A549 (cell line): ENCODE results near the gene FSTL3. TPM values are rescaled to one million over a fixed set of nuclear protein-coding genes. Genes with fewer than 3 reads are reported as not detected.
"Not testable (repeated sequence)": the region's sequence is repeated elsewhere in the genome, so short reads cannot be mapped to it uniquely, and the experiment has no call there.

Experiments
- ATAC-seq, 2 experiments: fragments of 200-7000 bp in 1 of 2; fragments of >200 bp in 1 of 2; cut with Nextera tagmentation in 1 of 2; cut with Tn5 transposase in 1 of 2; 3 replicates each; pipeline versions ENCODE4 v1.8.0 to v1.9.1; 2018 to 2020; ENCODE audit warnings: mild to moderate bottlenecking in 1 of 2, moderate library complexity in 1 of 2
- CTCF ChIA-PET: fragments of 300-600 bp; sonication (Branson Sonifier 250); formaldehyde crosslinking; extraction: SDS; loops from one replicate; lab custom pipeline; 2021; ENCODE audit warnings: antibody characterized with exemption, inconsistent platforms; lab: Yijun Ruan, JAX
- POLR2A ChIA-PET: fragments of 350-600 bp; formaldehyde crosslinking; extraction: SDS; loops from one replicate; lab custom pipeline; 2021; ENCODE audit warnings: antibody characterized with exemption, inconsistent platforms; lab: Yijun Ruan, JAX
- DNase-seq, 2 experiments: peaks; one replicate each; pipeline versions ENCODE4 v3.0.0 to v3.0.0-alpha.2; 2011 to 2016; ENCODE audit warnings: low read depth in 1 of 2, low spot score in 1 of 2
- FAIRE-seq: peaks from 2 replicates; lab custom pipeline; 2011; peaks lifted over from hg19 to GRCh38; lab: Jason Lieb, UNC
- H3K27ac ChIP-seq, 2 experiments: fragments of >200 bp; sonication (Bioruptor Twin); formaldehyde crosslinking; 3 replicates each; pipeline ENCODE4 v1.5.1; 2016 to 2017
- H3K4me1 ChIP-seq: fragments of >200 bp; sonication (Bioruptor Twin); formaldehyde crosslinking; 3 replicates; pipeline ENCODE4 v1.6.1; 2016
- H3K4me2 ChIP-seq: fragments of >200 bp; sonication (Bioruptor Twin); formaldehyde crosslinking; 3 replicates; pipeline ENCODE4 v1.6.1; 2016
- H3K4me3 ChIP-seq: fragments of >200 bp; sonication (Bioruptor Twin); formaldehyde crosslinking; 3 replicates; pipeline ENCODE4 v1.5.1; 2016
- H3K9me3 ChIP-seq: fragments of >200 bp; sonication (Bioruptor Twin); formaldehyde crosslinking; 3 replicates; pipeline ENCODE4 v1.6.1; 2016
- CBX8 ChIP-seq: fragments of 200-600 bp; sonication (generic); IDR thresholded peaks from 2 replicates; pipeline ENCODE4 v1.6.1; 2016
- CEBPB ChIP-seq, 2 experiments: fragments of >200 bp in 1 of 2; sonication (Bioruptor Twin) in 1 of 2; formaldehyde crosslinking in 1 of 2; IDR thresholded peaks; 2 replicates each; pipeline ENCODE4 v1.6.1; 2012 to 2016
- CHD2 ChIP-seq: fragments of 150-350 bp; IDR thresholded peaks from 2 replicates; pipeline ENCODE4 v1.6.1; 2014; ENCODE audit warnings: low read length; ENCODE audit not compliant: partially characterized antibody
- CHD4 ChIP-seq: fragments of 200-600 bp; sonication (generic); IDR thresholded peaks from 2 replicates; pipeline ENCODE4 v1.6.1; 2016; ENCODE audit warnings: antibody characterized with exemption, mild to moderate bottlenecking, borderline replicate concordance
- ESRRA ChIP-seq: fragments of 150-350 bp; IDR thresholded peaks from 2 replicates; pipeline ENCODE4 v1.6.1; 2014; ENCODE audit warnings: mild to moderate bottlenecking, low read length, borderline replicate concordance
- FOXS1 ChIP-seq: fragments of 250-450 bp; sonication (Bioruptor Pico); IDR thresholded peaks from 2 replicates; pipeline ENCODE4 v1.5.0; 2020; ENCODE audit warnings: mild to moderate bottlenecking, moderate library complexity
- GATA3 ChIP-seq: IDR thresholded peaks from 2 replicates; pipeline ENCODE4 v1.6.1; 2012; ENCODE audit warnings: borderline replicate concordance
- HOXA7 ChIP-seq: fragments of 250-450 bp; sonication (Bioruptor Pico); IDR thresholded peaks from 2 replicates; pipeline ENCODE4 v1.5.0; 2020; ENCODE audit warnings: mild to moderate bottlenecking, moderate library complexity
- HOXB5 ChIP-seq: fragments of 250-450 bp; sonication (Bioruptor Pico); IDR thresholded peaks from 2 replicates; pipeline ENCODE4 v1.5.0; 2020; ENCODE audit warnings: mild to moderate bottlenecking, moderate library complexity
- MYC ChIP-seq: IDR thresholded peaks from 2 replicates; pipeline ENCODE4 v1.6.1; 2012; ENCODE audit warnings: mild to moderate bottlenecking, inconsistent platforms, low read length, improper control_type of control experiment, borderline replicate concordance
- POLR2AphosphoS2 ChIP-seq: conservative IDR thresholded peaks from 2 replicates; pipeline ENCODE4 v1.6.1; 2012; ENCODE audit warnings: low read length, improper control_type of control experiment, inconsistent platforms
- RARB ChIP-seq: fragments of 250-450 bp; sonication (Bioruptor Pico); IDR thresholded peaks from 2 replicates; pipeline ENCODE4 v1.8.0; 2021; ENCODE audit warnings: mild to moderate bottlenecking, moderate library complexity
- ZFP36 ChIP-seq: fragments of 450-650 bp; IDR thresholded peaks from 2 replicates; pipeline ENCODE4 v1.6.1; 2014; ENCODE audit warnings: borderline replicate concordance; ENCODE audit not compliant: partially characterized antibody
- WGBS: methylation state at CpG from one replicate; pipeline ENCODE4 v1.1.6; 2017; ENCODE audit errors: missing lambda C conversion rate; 5-methylcytosine and 5-hydroxymethylcytosine counted together
- polyA plus RNA-seq, 4 experiments: library from polyadenylated mRNA; depleted of rRNA in 3 of 4; stranded (reverse); fragments of >200 nt; fragmentation: RNase III in 1 of 4; extraction: RNeasy Plus Mini Kit Qiagen cat#74134 plus additional on column Dnase treatment in 1 of 4; gene quantifications; 2 replicates in 3 of 4; 3 replicates in 1 of 4; pipeline ENCODE4 v1.2.3, GENCODE V29; 2011 to 2017
- TF ChIP-seq, protein P1 (sequence below): fragments of 150-350 bp; IDR thresholded peaks from 2 replicates; pipeline ENCODE4 v1.6.1; 2014; ENCODE audit warnings: low read depth, mild to moderate bottlenecking, low read length
- TF ChIP-seq, protein P2 (sequence below): fragments of 450-650 bp; IDR thresholded peaks from 2 replicates; pipeline ENCODE4 v1.6.1; 2014; ENCODE audit warnings: antibody characterized with exemption
- TF ChIP-seq, protein P3 (sequence below): fragments of >200 bp; sonication (Bioruptor Twin); formaldehyde crosslinking; IDR thresholded peaks from 3 replicates; pipeline ENCODE4 v1.6.1; 2016
- TF ChIP-seq, protein P4 (sequence below): fragments of 250-450 bp; sonication (Bioruptor Pico); IDR thresholded peaks from 2 replicates; pipeline ENCODE4 v1.5.0; 2021; ENCODE audit warnings: mild to moderate bottlenecking, moderate library complexity, borderline replicate concordance

The FSTL3 gene
- polyA plus RNA-seq, 2 of the 4 experiments (the other 2 are of a cell fraction): 58.1 to 131 TPM

DNA sequence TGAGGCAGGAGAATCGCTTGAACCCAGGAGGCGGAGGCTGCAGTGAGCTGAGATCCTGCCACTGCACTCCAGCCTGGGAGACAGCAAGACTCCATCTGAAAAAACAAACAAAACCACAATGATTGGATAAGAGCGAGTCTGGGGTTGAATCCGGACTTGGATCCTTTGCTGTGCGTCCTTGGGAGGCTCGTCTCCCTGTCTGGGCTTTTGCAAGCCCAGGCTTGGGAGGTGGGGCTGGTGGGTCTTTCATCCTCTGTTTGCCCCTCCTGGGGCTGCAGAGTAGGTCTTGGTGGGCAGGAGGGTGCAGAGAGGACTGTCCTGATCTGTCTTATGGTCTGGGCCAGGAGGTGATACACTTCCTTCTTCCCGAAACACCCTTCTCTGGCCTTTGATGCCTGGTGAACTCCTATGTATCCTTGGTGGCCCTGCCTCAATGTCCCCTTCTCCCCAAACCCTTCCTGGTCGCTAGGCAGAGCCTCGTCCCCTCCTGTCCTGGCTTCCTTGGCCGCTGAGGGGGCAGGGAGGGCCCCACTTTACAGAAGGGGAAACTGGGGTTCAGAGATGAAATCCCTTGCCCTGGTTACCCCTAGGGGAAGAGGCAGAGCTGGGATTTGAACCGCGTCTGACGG is 49.4 kb downstream of the FSTL3 start:
- TF ChIP-seq HOXA7 (CRISPR knock-in tag) (no peak), CHD4 (no peak), CHD2 (no peak), MYC (no peak), RARB (no peak), FOXS1 (no peak), CEBPB (IDR thresholded peaks at IDR 0.05) (no peak), POLR2AphosphoS2 (no peak)
- TF ChIP-seq, protein P1, sequence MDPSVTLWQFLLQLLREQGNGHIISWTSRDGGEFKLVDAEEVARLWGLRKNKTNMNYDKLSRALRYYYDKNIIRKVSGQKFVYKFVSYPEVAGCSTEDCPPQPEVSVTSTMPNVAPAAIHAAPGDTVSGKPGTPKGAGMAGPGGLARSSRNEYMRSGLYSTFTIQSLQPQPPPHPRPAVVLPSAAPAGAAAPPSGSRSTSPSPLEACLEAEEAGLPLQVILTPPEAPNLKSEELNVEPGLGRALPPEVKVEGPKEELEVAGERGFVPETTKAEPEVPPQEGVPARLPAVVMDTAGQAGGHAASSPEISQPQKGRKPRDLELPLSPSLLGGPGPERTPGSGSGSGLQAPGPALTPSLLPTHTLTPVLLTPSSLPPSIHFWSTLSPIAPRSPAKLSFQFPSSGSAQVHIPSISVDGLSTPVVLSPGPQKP: no peak
- TF ChIP-seq, protein P2, sequence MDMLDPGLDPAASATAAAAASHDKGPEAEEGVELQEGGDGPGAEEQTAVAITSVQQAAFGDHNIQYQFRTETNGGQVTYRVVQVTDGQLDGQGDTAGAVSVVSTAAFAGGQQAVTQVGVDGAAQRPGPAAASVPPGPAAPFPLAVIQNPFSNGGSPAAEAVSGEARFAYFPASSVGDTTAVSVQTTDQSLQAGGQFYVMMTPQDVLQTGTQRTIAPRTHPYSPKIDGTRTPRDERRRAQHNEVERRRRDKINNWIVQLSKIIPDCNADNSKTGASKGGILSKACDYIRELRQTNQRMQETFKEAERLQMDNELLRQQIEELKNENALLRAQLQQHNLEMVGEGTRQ: no peak
- TF ChIP-seq, protein P3, sequence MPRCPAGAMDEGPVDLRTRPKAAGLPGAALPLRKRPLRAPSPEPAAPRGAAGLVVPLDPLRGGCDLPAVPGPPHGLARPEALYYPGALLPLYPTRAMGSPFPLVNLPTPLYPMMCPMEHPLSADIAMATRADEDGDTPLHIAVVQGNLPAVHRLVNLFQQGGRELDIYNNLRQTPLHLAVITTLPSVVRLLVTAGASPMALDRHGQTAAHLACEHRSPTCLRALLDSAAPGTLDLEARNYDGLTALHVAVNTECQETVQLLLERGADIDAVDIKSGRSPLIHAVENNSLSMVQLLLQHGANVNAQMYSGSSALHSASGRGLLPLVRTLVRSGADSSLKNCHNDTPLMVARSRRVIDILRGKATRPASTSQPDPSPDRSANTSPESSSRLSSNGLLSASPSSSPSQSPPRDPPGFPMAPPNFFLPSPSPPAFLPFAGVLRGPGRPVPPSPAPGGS: no peak
- Histone ChIP-seq H3K4me1 (no peaks in the 10 kb centered on the region), H3K27ac (no peak overlapping the region), H3K4me3 (no peak overlapping the region), H3K9me3 (no peaks in the 10 kb centered on the region), H3K4me2 (no peak overlapping the region)
- POLR2A ChIA-PET: no interaction called here
- WGBS: 73% methylated on average over 8 of the region's 13 CpGs
- CTCF ChIA-PET: no interaction called here
- DNase-seq: no peak
- no peak for ATAC-seq
- FAIRE-seq: no peak

DNA sequence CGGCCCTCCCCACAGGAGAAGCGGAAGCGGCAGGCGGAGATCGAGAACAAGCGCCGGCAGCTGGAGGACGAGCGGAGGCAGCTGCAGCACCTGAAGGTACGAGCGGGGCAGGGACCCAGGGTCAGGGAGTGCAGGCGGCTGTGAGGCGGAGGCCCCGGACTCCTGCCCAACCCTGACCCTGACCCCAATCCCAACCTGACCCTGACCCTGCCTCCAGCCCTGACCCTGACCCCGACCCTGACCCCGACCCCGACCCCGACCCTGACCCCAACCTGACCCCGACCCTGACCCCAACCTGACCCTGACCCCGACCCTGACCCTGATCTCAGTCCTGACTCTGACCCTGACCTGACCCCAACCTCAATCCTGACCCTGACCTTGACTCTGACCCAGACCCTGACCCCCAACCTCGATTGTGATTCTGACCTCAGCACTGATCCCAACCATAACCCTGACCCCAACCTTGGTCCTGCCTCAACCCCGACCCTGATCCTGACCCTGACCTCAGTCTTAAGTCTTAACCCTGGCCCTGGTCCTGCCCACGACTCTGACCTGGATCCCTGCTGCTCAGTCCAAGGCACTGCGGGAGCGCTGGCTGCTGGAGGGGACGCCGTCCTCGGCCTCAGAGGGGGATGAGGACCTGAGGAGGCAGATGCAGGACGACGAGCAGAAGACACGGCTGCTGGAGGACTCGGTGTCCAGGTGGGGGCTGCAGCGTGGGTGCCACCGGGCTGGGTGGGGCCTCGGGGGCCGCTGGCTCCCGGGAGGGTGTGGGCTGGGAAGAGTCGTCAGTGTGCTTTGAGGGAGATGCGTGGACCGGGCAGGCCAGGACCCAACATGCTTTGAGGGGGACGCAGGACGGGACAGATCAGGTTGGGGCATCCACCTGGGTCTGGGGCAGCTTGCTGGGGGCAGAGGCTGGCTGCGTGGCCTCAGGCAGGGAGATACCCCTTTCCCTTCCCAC is 51.1 kb downstream of the FSTL3 start:
- 77% methylated on average over 16 of the region's 43 CpGs for WGBS
- Histone ChIP-seq H3K4me1 (no peaks in the 10 kb centered on the region), H3K4me2 (no peak overlapping the region), H3K9me3 (no peaks in the 10 kb centered on the region), H3K27ac (no peak overlapping the region), H3K4me3 (no peak overlapping the region)
- DNase-seq: no peak
- FAIRE-seq: no peak
- ChIA-PET CTCF (interaction anchor here (1.0 to 1.4 kb wide), 2 partner anchors 19 to 28 kb away, joined by 3 to 5 read pairs; no protein-coding TSS in a partner anchor), POLR2A (interaction anchor here (0.6 kb wide), 1 partner anchor 39 kb away, joined by 3 read pairs; no protein-coding TSS in a partner anchor)
- TF ChIP-seq ESRRA (peak; percentile 97), HOXB5 (CRISPR knock-in tag) (no peak), RARB (peak; percentile 62; the same call in 1 of the 2 replicates)
- peak; percentile 43 to 50; a peak in 4 of 6 replicates for ATAC-seq

DNA sequence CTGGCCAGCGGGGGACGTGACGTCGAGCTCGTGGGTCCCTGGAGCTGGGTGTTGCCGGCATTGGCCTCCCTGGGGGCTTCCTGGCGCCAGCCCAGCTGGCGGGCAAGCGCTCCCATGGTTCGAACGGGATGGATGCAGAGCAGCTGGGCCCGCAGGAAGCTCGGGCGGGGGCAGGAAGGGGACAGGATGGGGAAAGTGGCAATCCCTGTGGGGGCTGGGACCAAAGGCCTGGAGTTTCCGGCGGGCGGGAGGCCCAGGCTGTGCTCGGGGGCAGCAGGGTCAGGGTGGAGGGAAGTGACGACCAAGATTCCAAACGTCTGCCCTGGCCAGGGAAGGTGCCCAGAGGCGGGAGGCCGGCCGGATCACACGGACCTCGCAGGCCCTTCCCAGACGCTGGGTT is 51.8 kb downstream of the FSTL3 start:
- ChIA-PET POLR2A (interaction anchor here (0.6 kb wide), 1 partner anchor 40 kb away, joined by 3 read pairs; no protein-coding TSS in a partner anchor), CTCF (interaction anchor here (1.0 to 1.4 kb wide), 2 partner anchors 20 to 28 kb away, joined by 3 to 5 read pairs; no protein-coding TSS in a partner anchor)
- ATAC-seq: no peak

DNA sequence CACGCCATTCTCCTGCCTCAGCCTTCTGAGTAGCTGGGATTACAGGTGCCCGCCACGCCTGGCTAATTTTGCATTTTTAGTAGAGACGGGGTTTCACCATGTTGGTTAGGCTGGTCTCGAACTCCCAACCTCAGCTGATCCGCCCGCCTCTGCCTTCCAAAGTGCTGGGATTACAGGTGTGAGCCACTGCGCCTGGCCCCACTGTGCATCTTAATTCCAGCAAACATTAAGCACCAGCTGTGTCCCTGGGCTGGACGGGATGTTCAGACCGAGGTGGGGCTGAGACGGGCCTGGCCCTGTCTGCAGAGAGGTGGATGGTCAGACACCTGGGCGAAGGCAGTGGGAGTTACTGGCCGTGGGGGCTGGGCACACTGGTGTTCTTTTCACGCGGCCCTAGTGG is 53.4 kb downstream of the FSTL3 start:
- not testable (repeated sequence) for H3K4me1 ChIP-seq, FAIRE-seq, H3K27ac ChIP-seq, H3K4me3 ChIP-seq, DNase-seq, H3K4me2 ChIP-seq, H3K9me3 ChIP-seq, ATAC-seq
- CTCF ChIA-PET: interaction anchor here (1.2 to 1.3 kb wide), 2 partner anchors 52 to 66 kb away, joined by 3 read pairs; no protein-coding TSS in a partner anchor
- WGBS: 94% methylated on average over 14 of the region's 15 CpGs
- POLR2A ChIA-PET: interaction anchor here (0.7 kb wide), 1 partner anchor 24 kb away, joined by 8 read pairs; no protein-coding TSS in a partner anchor

More for the DNA sequence above, 51.8 kb downstream of the FSTL3 start:
- H3K27ac ChIP-seq: no peak overlapping the region
- no peak for FAIRE-seq
- 87% methylated on average over 22 of the region's 26 CpGs for WGBS
- DNase-seq: no peak
- no peak for TF ChIP-seq GATA3
- no peak for TF ChIP-seq CBX8
- no peak for TF ChIP-seq CHD4
- no peak for TF ChIP-seq ZFP36
- TF ChIP-seq, protein P4, sequence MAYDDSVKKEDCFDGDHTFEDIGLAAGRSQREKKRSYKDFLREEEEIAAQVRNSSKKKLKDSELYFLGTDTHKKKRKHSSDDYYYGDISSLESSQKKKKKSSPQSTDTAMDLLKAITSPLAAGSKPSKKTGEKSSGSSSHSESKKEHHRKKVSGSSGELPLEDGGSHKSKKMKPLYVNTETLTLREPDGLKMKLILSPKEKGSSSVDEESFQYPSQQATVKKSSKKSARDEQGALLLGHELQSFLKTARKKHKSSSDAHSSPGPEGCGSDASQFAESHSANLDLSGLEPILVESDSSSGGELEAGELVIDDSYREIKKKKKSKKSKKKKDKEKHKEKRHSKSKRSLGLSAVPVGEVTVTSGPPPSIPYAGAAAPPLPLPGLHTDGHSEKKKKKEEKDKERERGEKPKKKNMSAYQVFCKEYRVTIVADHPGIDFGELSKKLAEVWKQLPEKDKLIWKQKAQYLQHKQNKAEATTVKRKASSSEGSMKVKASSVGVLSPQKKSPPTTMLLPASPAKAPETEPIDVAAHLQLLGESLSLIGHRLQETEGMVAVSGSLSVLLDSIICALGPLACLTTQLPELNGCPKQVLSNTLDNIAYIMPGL (CRISPR knock-in tag): no peak
- H3K4me3 ChIP-seq: no peak overlapping the region
- H3K4me1 ChIP-seq: no peaks in the 10 kb centered on the region
- no peak overlapping the region for H3K4me2 ChIP-seq
- H3K9me3 ChIP-seq: no peaks in the 10 kb centered on the region
